DMS153 treated with DMSO at 0.1 percent for 48 hours (cell line): ENCODE results near the gene PIP5KL1.

Experiments
- DNase-seq: peaks from one replicate; lab custom pipeline; 2025; ENCODE audit not compliant: unreplicated experiment; lab: John Stamatoyannopoulos, UW

The PIP5KL1 gene

DNA sequence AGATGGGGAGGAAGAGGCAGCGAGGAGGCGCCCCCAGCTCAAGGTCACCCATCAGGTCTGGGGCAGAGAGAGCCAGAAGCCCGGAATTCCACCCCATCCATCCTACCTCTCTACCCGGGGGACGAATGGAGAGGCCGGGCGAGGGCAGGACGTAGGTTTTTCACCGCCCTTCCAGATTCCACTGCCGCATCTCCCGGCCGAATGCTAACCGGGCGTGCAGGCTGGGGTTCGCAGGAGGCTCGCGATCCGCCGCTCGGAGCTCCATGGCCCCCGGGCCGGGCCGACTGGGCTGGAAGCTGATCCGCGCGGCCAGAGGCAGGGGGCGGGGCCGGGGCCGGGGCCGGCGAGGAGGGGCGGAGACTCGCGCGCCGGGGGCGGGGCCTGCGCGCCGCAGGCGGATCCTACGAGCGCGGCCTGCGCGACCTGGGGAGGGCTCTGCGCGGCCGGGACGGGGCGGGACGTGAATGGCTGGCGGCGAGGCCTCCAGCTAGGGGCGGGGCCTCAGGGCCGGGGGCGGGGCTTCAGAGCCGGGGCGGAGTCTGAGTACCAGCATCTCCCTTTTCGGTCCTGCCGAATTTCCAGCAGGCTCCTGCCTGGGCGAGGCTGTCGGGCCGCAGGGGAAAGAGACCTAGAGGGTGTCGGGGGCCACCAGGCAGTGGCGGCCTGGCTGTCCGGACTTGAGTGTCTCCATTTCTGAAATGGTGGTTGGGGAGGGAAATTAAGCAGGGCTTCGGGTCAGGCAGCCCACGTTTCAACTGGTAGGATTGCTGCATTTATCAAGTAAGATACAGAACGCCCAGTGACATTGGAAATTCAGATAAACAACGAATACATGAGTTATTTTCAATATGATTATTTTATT is 13.6 kb downstream of the PIP5KL1 start, which contains the start of gene ST6GALNAC4:
Gene ST6GALNAC4, minus strand, starts transcription at position 322 of the 862 bp plus-strand sequence. CDS start 622 bp downstream, outside the sequence.
- peak; percentile 60 for DNase-seq

DNA sequence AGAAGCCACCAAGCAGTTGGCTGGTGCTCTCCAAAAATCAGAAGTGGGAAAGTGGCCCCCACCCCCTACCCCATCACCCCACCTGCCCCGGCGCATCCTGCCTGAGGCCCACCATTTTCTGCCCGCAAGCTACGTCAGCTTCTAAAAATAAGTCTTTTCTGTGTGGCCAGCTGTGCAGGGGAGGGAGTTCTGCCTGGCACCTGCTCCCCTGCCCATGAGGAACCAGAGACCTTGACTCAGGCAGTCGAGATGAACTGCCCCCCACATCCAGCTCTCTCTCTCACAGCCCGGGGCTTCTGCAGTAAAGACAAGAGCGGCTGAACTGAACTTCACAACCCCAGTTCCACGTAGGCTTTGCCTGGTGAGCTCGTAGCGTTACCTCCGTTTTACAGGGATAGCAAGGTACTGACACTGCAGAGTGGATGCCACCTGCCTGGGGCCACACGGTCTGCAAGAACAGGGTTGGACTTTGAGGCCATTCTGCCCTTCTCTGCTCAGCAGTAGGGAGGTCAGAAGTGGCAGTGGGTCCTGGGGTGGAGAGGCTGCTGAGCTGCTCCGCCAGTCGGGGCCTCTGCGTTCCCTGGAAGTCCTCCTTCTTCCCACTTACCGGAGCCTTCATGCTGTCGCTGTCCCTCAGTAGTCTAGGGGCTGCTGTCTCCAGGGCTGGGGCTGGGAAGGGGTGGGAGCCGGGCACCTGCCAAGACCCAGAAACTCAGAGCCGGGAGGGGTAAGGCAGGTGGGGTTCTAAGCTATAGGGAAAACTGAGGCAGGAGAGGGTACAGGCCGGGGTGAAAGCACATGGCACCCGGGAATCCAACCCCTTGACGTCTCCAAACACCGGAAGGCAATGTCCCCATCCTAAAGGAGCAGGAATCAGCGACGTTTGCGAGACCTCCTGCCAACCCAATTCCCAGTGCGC is 14.5 kb downstream of the PIP5KL1 start:
- no peak for DNase-seq

DNA sequence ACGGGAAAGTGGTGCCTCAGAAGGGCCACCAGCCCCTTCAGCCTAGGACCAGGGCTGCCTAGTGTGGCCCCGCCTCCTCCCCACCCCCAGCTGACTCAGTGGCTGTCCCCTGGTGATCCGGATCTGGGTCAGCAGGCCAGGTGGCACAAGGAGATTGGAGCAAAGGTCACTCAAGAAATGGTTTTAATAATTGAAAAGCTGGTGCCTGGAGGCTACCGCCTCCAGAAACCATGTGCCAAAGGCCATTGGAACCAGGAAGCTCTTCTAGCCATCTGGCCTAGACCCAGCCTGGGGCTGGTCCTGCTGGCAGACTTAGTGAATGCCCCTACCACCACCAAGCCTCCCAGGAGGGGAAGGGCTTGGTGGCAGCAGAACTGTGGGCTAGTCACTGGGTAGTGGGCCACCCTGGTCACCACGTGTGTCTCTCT is 15.2 kb downstream of the PIP5KL1 start:
- DNase-seq: no peak

GRCh38 chr9:127913682-127914081 is 16.9 kb downstream of the PIP5KL1 start:
- no peak for DNase-seq

- DNase-seq: no peak
These were observed 17.7 kb downstream of the PIP5KL1 start for GRCh38 chr9:127912882-127913281.

DNA sequence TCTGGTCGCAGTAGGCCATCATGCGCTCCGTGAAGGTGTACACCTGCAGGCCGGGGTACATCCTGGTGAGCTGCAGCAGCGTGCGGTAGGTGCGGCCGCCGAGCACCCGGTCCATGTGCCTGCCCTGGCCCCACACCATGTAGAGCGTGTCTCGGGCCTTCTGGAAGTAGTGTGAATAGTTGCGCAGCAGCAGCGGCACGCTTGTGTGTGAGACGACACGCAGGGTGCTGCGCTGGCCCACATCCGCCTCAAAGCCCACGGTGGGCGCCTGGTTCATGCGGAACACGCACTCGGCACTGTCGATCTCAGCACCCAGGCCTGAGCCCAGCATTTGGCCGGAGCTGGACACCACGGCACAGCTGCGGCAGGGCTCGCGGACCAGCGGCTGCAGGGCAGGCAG is 18.3 kb downstream of the PIP5KL1 start:
- DNase-seq: no peak

DNA sequence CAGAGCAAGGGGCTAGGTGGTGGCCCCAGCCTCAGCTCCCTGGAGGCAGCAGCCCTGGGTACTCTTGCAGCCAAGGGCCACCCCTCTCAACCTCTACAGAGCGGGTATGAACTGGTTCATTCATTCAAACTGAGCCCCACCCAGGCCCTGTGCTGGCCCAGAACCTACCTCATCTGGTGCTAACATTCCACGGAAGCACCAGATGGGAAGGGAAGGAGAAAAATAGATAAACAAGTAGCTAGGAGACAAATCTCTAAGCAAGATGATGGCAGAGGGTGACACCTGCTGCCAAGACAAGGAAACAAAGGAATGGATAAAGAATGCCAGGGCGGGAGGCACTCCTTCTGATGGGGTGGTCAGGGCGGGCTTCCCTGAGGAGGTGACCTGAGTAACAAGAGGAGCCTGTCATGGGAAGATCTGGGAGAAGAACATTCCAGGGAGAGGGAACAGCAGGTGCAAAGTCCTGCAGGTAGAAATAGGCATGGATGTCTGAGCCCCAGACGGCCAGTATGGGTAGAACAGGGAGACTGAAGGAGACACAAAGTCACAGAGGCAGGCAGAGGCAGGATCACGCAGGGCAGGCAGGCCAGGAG is 19.9 kb downstream of the PIP5KL1 start:
- DNase-seq: no peak

DNA sequence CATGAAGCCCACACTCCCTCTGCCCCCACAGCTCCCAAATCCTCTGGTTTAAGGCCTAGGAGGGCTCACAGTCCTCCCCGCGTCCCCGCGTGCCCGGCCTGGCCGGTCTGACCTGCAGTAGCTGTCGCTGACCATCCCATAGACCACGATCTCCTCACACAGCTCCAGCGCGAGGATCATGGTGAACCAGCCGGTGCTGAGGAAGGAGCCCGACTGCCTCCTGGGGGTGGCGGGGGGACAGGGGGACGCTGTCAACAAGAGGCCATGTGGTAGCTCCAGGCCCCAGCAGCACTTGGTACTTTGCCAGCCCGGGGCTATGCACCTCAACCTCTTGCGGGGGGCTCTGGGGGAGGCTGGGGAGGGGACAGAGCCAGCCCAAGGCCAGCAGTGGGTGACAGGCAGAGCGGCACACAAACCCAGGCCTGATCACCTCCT is 20.7 kb downstream of the PIP5KL1 start:
- no peak for DNase-seq

DNA sequence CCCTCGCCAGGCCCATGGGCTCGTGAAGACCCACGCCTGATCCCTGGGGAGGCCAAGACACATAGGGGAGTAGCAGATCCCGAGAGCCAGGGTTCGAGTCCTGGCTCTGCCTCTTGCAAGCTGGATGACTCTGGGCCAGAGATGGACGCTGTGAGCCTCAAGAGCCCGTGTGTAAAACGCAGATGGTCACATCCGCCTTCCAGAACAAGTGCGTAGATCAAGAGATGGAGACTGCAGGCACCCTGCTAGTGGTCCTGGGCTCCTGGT is 22.0 kb downstream of the PIP5KL1 start:
- no peak for DNase-seq

GRCh38 chr9:127907867-127908659 is 22.5 kb downstream of the PIP5KL1 start:
- no peak for DNase-seq

DNA sequence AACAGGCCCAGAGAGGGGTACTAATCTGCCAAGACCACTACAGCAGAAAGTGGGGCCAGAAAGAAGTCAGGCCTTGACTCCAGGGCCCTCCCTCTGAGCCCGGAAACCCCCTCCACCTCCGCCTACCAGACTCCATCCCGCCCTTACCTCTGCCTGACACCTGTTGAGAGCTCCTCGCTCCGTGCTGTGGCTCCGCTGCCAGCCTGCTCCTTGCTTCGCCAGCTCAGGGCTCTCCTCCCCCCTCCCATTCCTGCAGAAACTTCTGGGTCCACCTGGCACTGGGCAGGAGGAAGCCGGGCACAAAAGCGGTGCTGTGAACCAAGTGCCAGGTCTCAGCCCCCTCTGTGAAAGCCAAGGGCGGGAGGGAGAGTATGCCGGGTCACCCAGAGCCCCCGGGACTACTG is 24.8 kb downstream of the PIP5KL1 start:
- no peak for DNase-seq

DNA sequence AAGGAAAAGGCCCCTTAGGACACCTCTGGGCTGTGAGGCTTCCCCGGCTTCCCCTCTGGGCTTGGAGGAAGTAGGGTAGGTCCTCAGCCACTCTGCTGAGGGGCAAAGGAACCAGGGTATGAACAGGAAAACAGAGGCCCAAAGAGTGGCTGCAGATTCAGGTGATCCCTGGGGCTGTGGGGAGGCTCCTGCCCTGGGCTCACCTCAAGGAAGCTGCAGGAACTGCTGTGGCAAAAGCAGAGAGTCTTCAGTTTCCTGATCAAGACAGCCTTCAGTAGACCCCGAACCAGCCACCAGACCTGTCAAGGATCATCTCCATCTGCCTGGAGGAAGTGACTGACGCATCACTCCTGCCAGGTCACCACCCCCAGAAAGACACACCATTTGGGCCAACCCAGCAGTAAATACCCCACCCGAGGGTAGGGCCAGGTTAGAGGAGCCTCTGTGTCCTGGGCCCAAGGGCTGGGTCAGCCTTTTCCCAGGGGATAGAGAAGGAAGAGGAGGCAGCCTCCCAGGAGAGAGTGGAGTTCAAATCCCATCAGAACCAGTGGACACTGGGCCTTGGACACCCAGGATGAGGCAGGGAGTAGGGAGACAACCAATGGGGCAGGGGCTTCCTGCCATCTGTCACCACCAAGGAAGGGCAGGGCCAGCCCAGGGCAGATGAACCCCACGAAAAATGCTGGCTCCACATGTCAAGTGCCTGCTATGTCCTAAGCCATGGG is 25.4 kb downstream of the PIP5KL1 start:
- DNase-seq: no peak

- no peak for DNase-seq
These were observed 26.0 kb downstream of the PIP5KL1 start for GRCh38 chr9:127904561-127905003.

DNA sequence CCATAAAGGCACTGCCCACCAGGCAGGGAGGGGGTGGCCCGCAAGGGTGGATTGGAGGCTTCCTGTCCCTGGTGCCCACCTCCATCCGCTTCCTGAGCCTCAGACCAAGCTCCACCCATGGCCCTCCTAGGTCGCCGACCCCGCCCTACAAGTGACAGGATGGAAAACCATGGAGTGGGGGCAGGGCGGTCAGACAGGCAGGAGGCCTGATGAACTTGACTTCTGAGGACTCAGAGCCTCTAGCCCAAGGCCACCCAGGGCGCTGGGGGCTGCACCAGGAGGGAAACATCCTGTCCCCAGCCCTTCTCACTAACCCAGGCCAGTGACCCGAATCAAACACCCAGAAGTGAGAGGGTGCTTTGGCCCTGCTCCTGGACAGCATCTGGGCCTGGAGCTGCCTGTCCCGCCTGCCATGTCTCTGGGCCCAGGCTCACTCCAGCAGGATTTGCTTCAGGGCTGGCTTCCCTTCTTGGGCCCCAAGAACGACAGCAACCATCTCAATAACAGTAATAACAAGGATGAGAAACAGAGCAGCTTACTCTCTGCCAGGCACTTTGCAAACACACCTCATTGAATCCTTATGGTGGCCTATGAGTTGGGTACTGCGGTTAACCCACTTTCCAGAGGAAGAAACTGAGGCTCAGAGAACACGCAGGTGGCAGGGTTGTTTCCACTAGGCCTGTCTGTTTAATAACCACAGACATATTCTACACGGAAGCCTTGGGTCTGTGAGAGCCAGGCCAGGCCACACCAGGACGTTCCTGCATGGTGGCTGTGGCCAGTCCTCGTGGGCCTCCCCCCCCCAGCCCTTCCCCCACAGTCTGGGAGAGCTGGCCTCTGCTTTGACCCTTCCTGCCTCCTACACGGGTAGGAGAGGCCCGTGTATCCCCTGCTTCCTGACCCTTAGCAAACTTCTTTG is 26.8 kb downstream of the PIP5KL1 start:
- no peak for DNase-seq

GRCh38 chr9:127899128-127899943 is 31.2 kb downstream of the PIP5KL1 start, which contains the start of gene ST6GALNAC6:
TSS of gene ST6GALNAC6 (minus strand) at chr9:127899603. CDS start at chr9:127897981, 1,622 bp downstream.
- DNase-seq: peak; percentile 20

GRCh38 chr9:127898433-127899127 is 32.0 kb downstream of the PIP5KL1 start:
- no peak for DNase-seq

DNA sequence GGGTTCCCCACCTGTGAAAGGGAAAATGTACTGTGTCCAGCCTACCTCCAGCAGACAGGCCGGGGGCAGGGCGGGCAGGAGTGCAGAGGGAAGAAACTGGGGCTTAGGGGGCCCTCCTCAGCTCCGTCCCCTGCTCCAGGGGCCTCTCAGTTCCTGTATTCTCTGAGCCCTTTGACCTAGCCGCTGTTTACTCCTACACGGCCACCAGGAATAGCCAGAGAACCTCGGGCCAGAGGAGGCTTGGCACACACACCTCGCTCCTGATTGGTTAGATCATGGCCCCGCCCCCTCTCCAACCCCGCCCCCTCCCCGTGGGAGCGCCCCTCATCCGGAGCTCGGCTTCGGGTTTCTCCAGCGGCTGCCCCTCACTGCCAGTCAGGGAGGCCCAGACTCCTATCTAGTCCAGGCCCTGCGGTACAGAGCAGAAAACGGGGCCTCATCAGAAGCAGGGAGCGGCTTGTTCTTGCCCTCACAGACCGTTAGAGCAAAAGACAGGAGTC is 33.3 kb downstream of the PIP5KL1 start:
- DNase-seq: no peak
